Testis (tissue), 5 donors: ENCODE data around the gene TTC33. TPM values are rescaled to one million over a fixed set of nuclear protein-coding genes. Genes with fewer than 3 reads are reported as not detected.
A peak's percentile ranks its signal among the peaks of the same experiment; 100 is the strongest.

ENCODE experiments used
- DNase-seq: peaks from one replicate; pipeline ENCODE4 v3.0.0-alpha.2; 2019
- H3K27ac ChIP-seq, 2 donors: fragments of 200-600 bp; sonication (generic); one replicate each; pipeline ENCODE4 v1.5.1; 2019
- H3K27me3 ChIP-seq: fragments of 200-600 bp; sonication (generic); one replicate; pipeline ENCODE4 v1.5.1; 2019
- H3K36me3 ChIP-seq: fragments of 200-600 bp; sonication (generic); one replicate; pipeline ENCODE4 v1.5.1; 2017; ENCODE audit warnings: low read depth; ENCODE audit errors: missing control alignments
- H3K4me1 ChIP-seq: fragments of 200-600 bp; sonication (generic); one replicate; pipeline ENCODE4 v1.5.1; 2019
- H3K4me3 ChIP-seq, 2 donors: fragments of 200-600 bp; sonication (generic); one replicate each; pipeline ENCODE4 v1.5.1; 2017 to 2019
- H3K9me3 ChIP-seq: fragments of 200-600 bp; sonication (generic); one replicate; pipeline ENCODE4 v1.5.1; 2017
- CTCF ChIP-seq, 3 experiments: fragments of 450-650 bp in 2 of 3; fragments of 200-600 bp in 1 of 3; sonication (generic) in 1 of 3; IDR thresholded peaks; one replicate each; pipeline ENCODE4 v1.5.1; 2016 to 2019; ENCODE audit warnings: antibody characterized with exemption in 3 of 3, mild to moderate bottlenecking in 2 of 3, moderate library complexity in 1 of 3
- POLR2A ChIP-seq: fragments of 450-650 bp; IDR thresholded peaks from one replicate; pipeline ENCODE4 v1.6.1; 2017; ENCODE audit warnings: antibody characterized with exemption, mild to moderate bottlenecking, moderate library complexity
- WGBS, 2 donors: methylation state at CpG; one replicate each; pipeline ENCODE4 v1.1.5; 2018; 5-methylcytosine and 5-hydroxymethylcytosine counted together
- intact Hi-C: fragments of 100-400 bp; cut with DNase I; formaldehyde crosslinking; loops from one replicate; pipeline ENCODE4 v1.15.1; 2023; ENCODE audit warnings: low total_unique reads
- long read RNA-seq, 2 donors: transcript quantifications; one replicate each; lab custom pipeline, GENCODE V29; 2026
- polyA plus RNA-seq: library from polyadenylated mRNA; stranded (reverse); fragments of 350-450 nt; fragmentation: Illumina TruSeq; extraction: RNeasy Lipid Tissue Mini Kit (QIAGEN cat#74804); gene quantifications from one replicate; pipeline ENCODE4 v1.2.3, GENCODE V29; 2014; ENCODE audit warnings: low read depth, low replicate concordance; ENCODE audit not compliant: insufficient read depth
- total RNA-seq, 2 donors: library from RNA; depleted of rRNA; stranded (reverse); fragments of >200 nt; gene quantifications; one replicate each; pipeline ENCODE4 v1.2.3, GENCODE V29; 2016

TTC33 gene
- 10 to 100 TPM; 14.7 to 15.2 TPM for total RNA-seq
- polyA plus RNA-seq, result 16.5 TPM
- long read RNA-seq, donor 1, transcript TTC33-201 (5 exons, 2,612 nt), result major isoform, 7 of 23 reads
- long read RNA-seq, donor 1, partial matches to known transcripts, result 15 of 23 reads
- long read RNA-seq, donor 1, other reads (novel, unspliced or antisense), result 0 of 23 reads
- long read RNA-seq, donor 2, result 0 reads

- Histone ChIP-seq H3K27me3 (no peaks in the 10 kb centered on the region), H3K27ac (peak within 1 kb of the TSS; percentile 91 to 95), H3K4me3 (peak within 1 kb of the TSS; percentile 81 to 89), H3K9me3 (no peaks in the 10 kb centered on the region), H3K36me3 (no peaks in the 10 kb centered on the region), H3K4me1 (peaks cover 11% of the 10 kb centered on the region)
- intact Hi-C loops, result no loop called here
- no peak for TF ChIP-seq POLR2A
- TF ChIP-seq CTCF (IDR thresholded peaks at IDR 0.05), result peak; percentile 66 to 70 (median 68)
- peak; percentile 99 for DNase-seq
- WGBS, 2 donors, result 3 to 5% methylated on average over 56 to 77 of the region's 80 CpGs
These were observed at the start of gene TTC33 for GRCh38 chr5:40755407-40756365. Gene TTC33 (minus strand): TSS chr5:40755961. CDS start chr5:40747018, 8,943 bp downstream.

GRCh38 chr5:40801771-40802562 lies 46.2 kb upstream of the TTC33 start:
- WGBS, 2 donors, result 77 to 89% methylated on average over 8 of the region's 8 CpGs
- no peaks in the 10 kb centered on the region for H3K27me3 ChIP-seq
- intact Hi-C loops, result no loop called here
- H3K4me1 ChIP-seq, result no peaks in the 10 kb centered on the region
- H3K36me3 ChIP-seq, result no peaks in the 10 kb centered on the region
- H3K9me3 ChIP-seq, result no peaks in the 10 kb centered on the region
- TF ChIP-seq POLR2A (no peak), CTCF (IDR thresholded peaks at IDR 0.05) (no peak)
- DNase-seq, result no peak
- H3K4me3 ChIP-seq, result no peak overlapping the region
- no peak overlapping the region for H3K27ac ChIP-seq

- no peak overlapping the region for H3K4me3 ChIP-seq
- H3K27ac ChIP-seq, result peak overlapping the region in 1 of 2 donors; percentile 15
- H3K36me3 ChIP-seq, result no peaks in the 10 kb centered on the region
- no peak for DNase-seq
- no peaks in the 10 kb centered on the region for H3K9me3 ChIP-seq
- intact Hi-C loops, result no loop called here
- 8 to 13% methylated on average over 1 of the region's 1 CpG for WGBS, 2 donors
- H3K27me3 ChIP-seq, result no peaks in the 10 kb centered on the region
- no peak for TF ChIP-seq POLR2A
- H3K4me1 ChIP-seq, result peaks cover 15% of the 10 kb centered on the region
These were observed 43.5 kb upstream of the TTC33 start for GRCh38 chr5:40799258-40799657.

- H3K9me3 ChIP-seq, result no peaks in the 10 kb centered on the region
These were observed 43.0 kb upstream of the TTC33 start for GRCh38 chr5:40798801-40799210.

More at GRCh38 chr5:40798801-40799210, 43.0 kb upstream of the TTC33 start:
- Histone ChIP-seq H3K4me1 (peaks cover 15% of the 10 kb centered on the region), H3K4me3 (peak overlapping the region; percentile 66 to 96), H3K36me3 (no peaks in the 10 kb centered on the region), H3K27me3 (no peaks in the 10 kb centered on the region), H3K27ac (peak overlapping the region; percentile 94 to 96)
- intact Hi-C loops, result no loop called here
- no peak for DNase-seq
- no peak for TF ChIP-seq CTCF (IDR thresholded peaks at IDR 0.05)
- TF ChIP-seq POLR2A, result no peak
- WGBS, 2 donors, result 1 to 2% methylated on average over 7 of the region's 7 CpGs
